Measurements from ENCODE around the gene P2RY14. TPM values are rescaled to one million over a fixed set of nuclear protein-coding genes. Genes with fewer than 3 reads are reported as not detected.

The P2RY14 gene
- total RNA-seq, 1 donor from 2014 or later, result 15.9 TPM

GRCh38 chr3:151224268-151224866 is 54.0 kb downstream of the P2RY14 start:
- intact Hi-C loops (cut with micrococcal nuclease), result no loop called here

GRCh38 chr3:151219056-151219455 is 59.3 kb downstream of the P2RY14 start:
- intact Hi-C loops (cut with micrococcal nuclease), result no loop called here

- intact Hi-C loops (cut with micrococcal nuclease), result no loop called here
Measured at GRCh38 chr3:151218136-151218535, 60.2 kb downstream of the P2RY14 start.

GRCh38 chr3:151216641-151217607 is 61.4 kb downstream of the P2RY14 start:
- intact Hi-C loops (cut with micrococcal nuclease), result no loop called here

GRCh38 chr3:151214459-151214858 is 63.9 kb downstream of the P2RY14 start:
- intact Hi-C loops (cut with micrococcal nuclease), result no loop called here

- intact Hi-C loops (cut with micrococcal nuclease), result no loop called here
Measured at GRCh38 chr3:151213881-151214280, 64.5 kb downstream of the P2RY14 start.

- intact Hi-C loops (cut with micrococcal nuclease), result no loop called here
Measured at GRCh38 chr3:151213151-151213550, 65.2 kb downstream of the P2RY14 start.

- intact Hi-C loops (cut with micrococcal nuclease), result loop anchor here (1.0 kb wide), 5 partner anchors 8 to 72 kb away; partner anchors contain the start of gene GPR171
Measured at GRCh38 chr3:151210676-151211381, 67.5 kb downstream of the P2RY14 start.

- intact Hi-C loops (cut with micrococcal nuclease), result loop anchor here (1.0 to 10.0 kb wide), 5 partner anchors 59 to 1985 kb away; partner anchors contain the start of genes CP and RNF13
Measured at GRCh38 chr3:151209654-151210053, 68.7 kb downstream of the P2RY14 start.

- intact Hi-C loops (cut with micrococcal nuclease), result loop anchor here (10.0 kb wide), 3 partner anchors 1391 to 1981 kb away; partner anchors contain the start of genes CP and RNF13
Measured at GRCh38 chr3:151206201-151206600, 72.1 kb downstream of the P2RY14 start.

GRCh38 chr3:151205482-151205881 is 72.9 kb downstream of the P2RY14 start:
- intact Hi-C loops (cut with micrococcal nuclease), result loop anchor here (10.0 kb wide), 3 partner anchors 1391 to 1981 kb away; partner anchors contain the start of genes CP and RNF13

GRCh38 chr3:151204530-151205402 is 73.6 kb downstream of the P2RY14 start:
- intact Hi-C loops (cut with micrococcal nuclease), result loop anchor here (5.0 to 10.0 kb wide), 6 partner anchors 993 to 1980 kb away; partner anchors contain the start of genes CP, RAP2B and RNF13

- intact Hi-C loops (cut with micrococcal nuclease), result loop anchor here (1.0 to 10.0 kb wide), 16 partner anchors 8 to 1978 kb away; partner anchors contain the start of genes CP, EIF2A, RAP2B and RNF13
Measured at GRCh38 chr3:151203051-151203420, 75.3 kb downstream of the P2RY14 start, which contains the start of gene GPR171. Gene GPR171 (minus strand): TSS chr3:151203216. CDS start chr3:151199386, 3,830 bp downstream.

- intact Hi-C loops (cut with micrococcal nuclease), result loop anchor here (2.0 to 10.0 kb wide), 7 partner anchors 82 to 1976 kb away; partner anchors contain the start of genes CP, RAP2B and RNF13
Measured at GRCh38 chr3:151201051-151201730, 77.2 kb downstream of the P2RY14 start.

GRCh38 chr3:151200586-151200985 is 77.8 kb downstream of the P2RY14 start:
- intact Hi-C loops (cut with micrococcal nuclease), result loop anchor here (1.0 to 10.0 kb wide), 8 partner anchors 8 to 1976 kb away; partner anchors contain the start of genes CP, RAP2B and RNF13

GRCh38 chr3:151199554-151200438 is 78.5 kb downstream of the P2RY14 start:
- intact Hi-C loops (cut with micrococcal nuclease), result loop anchor here (1.0 to 10.0 kb wide), 8 partner anchors 7 to 1975 kb away; partner anchors contain the start of genes CP, RAP2B and RNF13

- intact Hi-C loops (cut with micrococcal nuclease), result no loop called here
Measured at GRCh38 chr3:151198849-151199248, 79.5 kb downstream of the P2RY14 start.

All from T-helper 1 cell treated with Interleukin-12 subunit alpha and Interleukin-12 subunit beta and Interleukin-4 antibody, amounts not matched to agents 30 ng/mL and 1 ng/mL, for 36 hours (primary cell).